ENCODE results near the gene PRKCQ.
"Not testable (repeated sequence)": the region's sequence is repeated elsewhere in the genome, so short reads cannot be mapped to it uniquely, and the experiment has no call there.

PRKCQ gene

GRCh38 chr10:6582298-6582697 lies 2.2 kb upstream of the PRKCQ start:
- Histone ChIP-seq H3K36me3 (ENCODE audit: control insufficient read depth, insufficient read depth, low read length) (no peaks in the 10 kb centered on the region), H3K4me1 (ENCODE audit: control insufficient read depth, insufficient read depth, low read length, poor library complexity, severe bottlenecking) (no peaks in the 10 kb centered on the region), H3K4me3 (ENCODE audit: extremely low read depth, insufficient read depth, low read length, poor library complexity, severe bottlenecking) (no peak overlapping the region), H3K9me3 (ENCODE audit: control insufficient read depth, low read length) (no peaks in the 10 kb centered on the region), H3K27ac (ENCODE audit: low read depth, low read length, severe bottlenecking) (no peak overlapping the region)
- 95% methylated on average over 4 of the region's 5 CpGs; no CpG with 5 or more reads in 1 of the 2 experiments for WGBS, 2 experiments (ENCODE audit: insufficient coverage in 2 of 2)

- Histone ChIP-seq H3K4me3 (ENCODE audit: extremely low read depth, insufficient read depth, low read length, poor library complexity, severe bottlenecking) (no peak overlapping the region), H3K27ac (ENCODE audit: low read depth, low read length, severe bottlenecking) (no peak overlapping the region), H3K36me3 (ENCODE audit: control insufficient read depth, insufficient read depth, low read length) (no peaks in the 10 kb centered on the region), H3K9me3 (ENCODE audit: control insufficient read depth, low read length) (no peaks in the 10 kb centered on the region), H3K4me1 (ENCODE audit: control insufficient read depth, insufficient read depth, low read length, poor library complexity, severe bottlenecking) (no peaks in the 10 kb centered on the region)
- 67 to 78% methylated on average over 6 to 7 of the region's 7 CpGs for WGBS, 2 experiments (ENCODE audit: insufficient coverage in 2 of 2)
Measured at GRCh38 chr10:6581778-6582228, 1.7 kb upstream of the PRKCQ start.

GRCh38 chr10:6581223-6581622 lies 1.1 kb upstream of the PRKCQ start:
- H3K36me3 ChIP-seq (ENCODE audit: control insufficient read depth, insufficient read depth, low read length); H3K4me1 ChIP-seq (ENCODE audit: control insufficient read depth, insufficient read depth, low read length, poor library complexity, severe bottlenecking); H3K9me3 ChIP-seq (ENCODE audit: control insufficient read depth, low read length); H3K27ac ChIP-seq (ENCODE audit: low read depth, low read length, severe bottlenecking): not testable (repeated sequence)
- H3K4me3 ChIP-seq (ENCODE audit: extremely low read depth, insufficient read depth, low read length, poor library complexity, severe bottlenecking): peak overlapping the region; percentile 58
- 20 to 47% methylated on average over 3 to 5 of the region's 7 CpGs for WGBS, 2 experiments (ENCODE audit: insufficient coverage in 2 of 2)

GRCh38 chr10:6580279-6581029 lies 378 bp upstream of the PRKCQ start:
- no peaks in the 10 kb centered on the region for H3K4me1 ChIP-seq (ENCODE audit: control insufficient read depth, insufficient read depth, low read length, poor library complexity, severe bottlenecking)
- no peak overlapping the region for H3K27ac ChIP-seq (ENCODE audit: low read depth, low read length, severe bottlenecking)
- H3K36me3 ChIP-seq (ENCODE audit: control insufficient read depth, insufficient read depth, low read length): no peaks in the 10 kb centered on the region
- peak overlapping the region; percentile 58 for H3K4me3 ChIP-seq (ENCODE audit: extremely low read depth, insufficient read depth, low read length, poor library complexity, severe bottlenecking)
- H3K9me3 ChIP-seq (ENCODE audit: control insufficient read depth, low read length): no peaks in the 10 kb centered on the region
- 0 to 1% methylated on average over 25 to 41 of the region's 56 CpGs for WGBS, 2 experiments (ENCODE audit: insufficient coverage in 2 of 2)

GRCh38 chr10:6579183-6579903 lies 733 bp downstream of the PRKCQ start:
- H3K36me3 ChIP-seq (ENCODE audit: control insufficient read depth, insufficient read depth, low read length): no peaks in the 10 kb centered on the region
- 20 to 37% methylated on average over 9 to 11 of the region's 16 CpGs for WGBS, 2 experiments (ENCODE audit: insufficient coverage in 2 of 2)
- H3K4me1 ChIP-seq (ENCODE audit: control insufficient read depth, insufficient read depth, low read length, poor library complexity, severe bottlenecking): no peaks in the 10 kb centered on the region
- no peaks in the 10 kb centered on the region for H3K9me3 ChIP-seq (ENCODE audit: control insufficient read depth, low read length)
- H3K4me3 ChIP-seq (ENCODE audit: extremely low read depth, insufficient read depth, low read length, poor library complexity, severe bottlenecking): peak overlapping the region; percentile 58
- H3K27ac ChIP-seq (ENCODE audit: low read depth, low read length, severe bottlenecking): no peak overlapping the region

GRCh38 chr10:6578795-6579182 lies 1.3 kb downstream of the PRKCQ start:
- no peaks in the 10 kb centered on the region for H3K36me3 ChIP-seq (ENCODE audit: control insufficient read depth, insufficient read depth, low read length)
- no peaks in the 10 kb centered on the region for H3K4me1 ChIP-seq (ENCODE audit: control insufficient read depth, insufficient read depth, low read length, poor library complexity, severe bottlenecking)
- no peak overlapping the region for H3K4me3 ChIP-seq (ENCODE audit: extremely low read depth, insufficient read depth, low read length, poor library complexity, severe bottlenecking)
- 63 to 70% methylated on average over 8 of the region's 8 CpGs for WGBS, 2 experiments (ENCODE audit: insufficient coverage in 2 of 2)
- H3K27ac ChIP-seq (ENCODE audit: low read depth, low read length, severe bottlenecking): no peak overlapping the region
- no peaks in the 10 kb centered on the region for H3K9me3 ChIP-seq (ENCODE audit: control insufficient read depth, low read length)

GRCh38 chr10:6578251-6578771 lies 1.8 kb downstream of the PRKCQ start:
- WGBS, 2 experiments (ENCODE audit: insufficient coverage in 2 of 2): 76 to 82% methylated on average over 10 of the region's 11 CpGs
- Histone ChIP-seq H3K36me3 (ENCODE audit: control insufficient read depth, insufficient read depth, low read length) (no peaks in the 10 kb centered on the region), H3K27ac (ENCODE audit: low read depth, low read length, severe bottlenecking) (no peak overlapping the region), H3K4me3 (ENCODE audit: extremely low read depth, insufficient read depth, low read length, poor library complexity, severe bottlenecking) (no peak overlapping the region), H3K9me3 (ENCODE audit: control insufficient read depth, low read length) (no peaks in the 10 kb centered on the region), H3K4me1 (ENCODE audit: control insufficient read depth, insufficient read depth, low read length, poor library complexity, severe bottlenecking) (no peaks in the 10 kb centered on the region)

- Histone ChIP-seq H3K27ac (ENCODE audit: low read depth, low read length, severe bottlenecking) (no peak overlapping the region), H3K4me3 (ENCODE audit: extremely low read depth, insufficient read depth, low read length, poor library complexity, severe bottlenecking) (no peak overlapping the region), H3K9me3 (ENCODE audit: control insufficient read depth, low read length) (no peaks in the 10 kb centered on the region), H3K4me1 (ENCODE audit: control insufficient read depth, insufficient read depth, low read length, poor library complexity, severe bottlenecking) (no peaks in the 10 kb centered on the region), H3K36me3 (ENCODE audit: control insufficient read depth, insufficient read depth, low read length) (no peaks in the 10 kb centered on the region)
- WGBS, 2 experiments (ENCODE audit: insufficient coverage in 2 of 2): 86 to 100% methylated on average over 3 to 4 of the region's 4 CpGs
Measured at GRCh38 chr10:6576326-6576725, 3.8 kb downstream of the PRKCQ start.

GRCh38 chr10:6574664-6575176 lies 5.4 kb downstream of the PRKCQ start:
- no peak overlapping the region for H3K27ac ChIP-seq (ENCODE audit: low read depth, low read length, severe bottlenecking)
- no peaks in the 10 kb centered on the region for H3K9me3 ChIP-seq (ENCODE audit: control insufficient read depth, low read length)
- H3K4me1 ChIP-seq (ENCODE audit: control insufficient read depth, insufficient read depth, low read length, poor library complexity, severe bottlenecking): no peaks in the 10 kb centered on the region
- WGBS, 2 experiments (ENCODE audit: insufficient coverage in 2 of 2): 91 to 94% methylated on average over 2 of the region's 2 CpGs
- H3K36me3 ChIP-seq (ENCODE audit: control insufficient read depth, insufficient read depth, low read length): no peaks in the 10 kb centered on the region
- H3K4me3 ChIP-seq (ENCODE audit: extremely low read depth, insufficient read depth, low read length, poor library complexity, severe bottlenecking): no peak overlapping the region

GRCh38 chr10:6570893-6571292 lies 9.2 kb downstream of the PRKCQ start:
- no peak overlapping the region for H3K27ac ChIP-seq (ENCODE audit: low read depth, low read length, severe bottlenecking)
- no peaks in the 10 kb centered on the region for H3K36me3 ChIP-seq (ENCODE audit: control insufficient read depth, insufficient read depth, low read length)
- H3K9me3 ChIP-seq (ENCODE audit: control insufficient read depth, low read length): no peaks in the 10 kb centered on the region
- H3K4me1 ChIP-seq (ENCODE audit: control insufficient read depth, insufficient read depth, low read length, poor library complexity, severe bottlenecking): no peaks in the 10 kb centered on the region
- no peak overlapping the region for H3K4me3 ChIP-seq (ENCODE audit: extremely low read depth, insufficient read depth, low read length, poor library complexity, severe bottlenecking)
- 84 to 92% methylated on average over 11 of the region's 11 CpGs for WGBS, 2 experiments (ENCODE audit: insufficient coverage in 2 of 2)

Measured in mesodermal cell (in vitro differentiated cells).